ENCODE data around the gene USP24.

- TF ChIP-seq POLR2A (IDR thresholded peaks at IDR 0.05; ENCODE audit: low read length) (no peak), GATA1 (IDR thresholded peaks at IDR 0.05; ENCODE audit: low read depth, low read length) (no peak)
Observed at GRCh38 chr1:55044617-55045397, 170.4 kb downstream of the USP24 start.

Data from erythroblast (primary cell).